ENCODE results near the gene ITFG2. TPM values are rescaled to one million over a fixed set of nuclear protein-coding genes. Genes with fewer than 3 reads are reported as not detected.
"Not testable (repeated sequence)": the region's sequence is repeated elsewhere in the genome, so short reads cannot be mapped to it uniquely, and the experiment has no call there.

ITFG2 gene
- total and polyA plus RNA-seq, 8 donors = 29.0 to 77.9 (median 68.5) TPM

GRCh38 chr12:2860170-2860569 lies 47.7 kb downstream of the ITFG2 start:
- no peak overlapping the region for H3K27ac ChIP-seq
- no peak for ATAC-seq
- TF ChIP-seq CTCF (IDR thresholded peaks at IDR 0.05) = no peak
- H3K36me3 ChIP-seq = peaks cover 0 to 39% of the 10 kb centered on the region in 2 donors
- DNase-seq = no peak
- H3K4me3 ChIP-seq = no peak overlapping the region
- H3K9me3 ChIP-seq = no peaks in the 10 kb centered on the region
- intact Hi-C loops (cut with DNase I) = no loop called here
- no peaks in the 10 kb centered on the region for H3K4me1 ChIP-seq
- H3K27me3 ChIP-seq = no peaks in the 10 kb centered on the region

GRCh38 chr12:2862876-2863275 lies 50.4 kb downstream of the ITFG2 start:
- no peaks in the 10 kb centered on the region for H3K27me3 ChIP-seq
- H3K4me3 ChIP-seq = no peak overlapping the region
- intact Hi-C loops (cut with DNase I) = no loop called here
- no peak for TF ChIP-seq CTCF (IDR thresholded peaks at IDR 0.05)
- H3K27ac ChIP-seq = no peak overlapping the region
- H3K4me1 ChIP-seq = no peaks in the 10 kb centered on the region
- ATAC-seq (no peak), DNase-seq (no peak)
- H3K36me3 ChIP-seq = peaks cover 0 to 49% of the 10 kb centered on the region in 2 donors
- H3K9me3 ChIP-seq = no peaks in the 10 kb centered on the region

GRCh38 chr12:2863402-2863801 lies 50.9 kb downstream of the ITFG2 start:
- peaks cover 0 to 44% of the 10 kb centered on the region in 2 donors for H3K36me3 ChIP-seq
- H3K4me1 ChIP-seq; ATAC-seq; H3K27ac ChIP-seq; DNase-seq; intact Hi-C loops (cut with DNase I); H3K9me3 ChIP-seq; H3K27me3 ChIP-seq; H3K4me3 ChIP-seq: not testable (repeated sequence)

- DNase-seq (no peak), ATAC-seq (no peak)
- Histone ChIP-seq H3K27me3 (no peaks in the 10 kb centered on the region), H3K4me3 (no peak overlapping the region), H3K4me1 (no peaks in the 10 kb centered on the region), H3K27ac (no peak overlapping the region), H3K9me3 (no peaks in the 10 kb centered on the region), H3K36me3 (peaks cover 0 to 36% of the 10 kb centered on the region in 2 donors)
- no peak for TF ChIP-seq CTCF (IDR thresholded peaks at IDR 0.05)
- intact Hi-C loops (cut with DNase I) = no loop called here
Observed at GRCh38 chr12:2864198-2864597, 51.7 kb downstream of the ITFG2 start.

GRCh38 chr12:2868986-2869632 lies 56.6 kb downstream of the ITFG2 start:
- DNase-seq; ATAC-seq; H3K27ac ChIP-seq; H3K4me3 ChIP-seq; H3K9me3 ChIP-seq; H3K27me3 ChIP-seq; intact Hi-C loops (cut with DNase I); H3K4me1 ChIP-seq: not testable (repeated sequence)
- H3K36me3 ChIP-seq = peaks cover 0 to 20% of the 10 kb centered on the region in 2 donors

Other genes starting within 250 kb of the ITFG2 start
- 10 to 100 TPM; 48.1 to 80.9 TPM for gene FKBP4, start 17.7 kb upstream of the ITFG2 start, total RNA-seq
- gene FKBP4, start 17.7 kb upstream of the ITFG2 start, polyA plus RNA-seq (ENCODE audit: insufficient read length in 6 of 6) = 100 to 1,000 TPM in 1 of 6 donors, 10 to 100 TPM in 5; 63.0 to 110 (median 91.9) TPM
- gene NRIP2, start 22.4 kb downstream of the ITFG2 start, total RNA-seq = under 1 TPM; 0.79 to 0.96 TPM
- gene NRIP2, start 22.4 kb downstream of the ITFG2 start, polyA plus RNA-seq (ENCODE audit: insufficient read length in 6 of 6) = 1 to 10 TPM; 6.3 to 8.1 (median 7.4) TPM
- not detected for gene TEX52, start 44.4 kb downstream of the ITFG2 start, total RNA-seq
- gene TEX52, start 44.4 kb downstream of the ITFG2 start, polyA plus RNA-seq (ENCODE audit: insufficient read length in 6 of 6) = 1 to 10 TPM; 1.9 to 4.6 (median 3.3) TPM
- 10 to 100 TPM in 1 of 2 donors, 1 to 10 TPM in 1; 4.7 to 16.5 TPM for gene FOXM1, start 64.5 kb downstream of the ITFG2 start, total RNA-seq
- 10 to 100 TPM; 24.5 to 54.0 (median 30.7) TPM for gene FOXM1, start 64.5 kb downstream of the ITFG2 start, polyA plus RNA-seq (ENCODE audit: insufficient read length in 6 of 6)
- 10 to 100 TPM; 11.7 to 19.0 TPM for gene RHNO1, start 64.6 kb downstream of the ITFG2 start, total RNA-seq
- 10 to 100 TPM; 30.0 to 44.4 (median 36.6) TPM for gene RHNO1, start 64.6 kb downstream of the ITFG2 start, polyA plus RNA-seq (ENCODE audit: insufficient read length in 6 of 6)
- 10 to 100 TPM; 15.3 to 18.0 TPM for gene TULP3, start 78.2 kb downstream of the ITFG2 start, total RNA-seq
- 10 to 100 TPM; 33.0 to 41.0 (median 38.4) TPM for gene TULP3, start 78.2 kb downstream of the ITFG2 start, polyA plus RNA-seq (ENCODE audit: insufficient read length in 6 of 6)
- gene TEAD4, start 146.7 kb downstream of the ITFG2 start, total RNA-seq = 10 to 100 TPM; 21.8 to 34.1 TPM
- gene TEAD4, start 146.7 kb downstream of the ITFG2 start, polyA plus RNA-seq (ENCODE audit: insufficient read length in 6 of 6) = 10 to 100 TPM; 12.2 to 17.7 (median 13.0) TPM

Data from left lung (tissue), 10 donors.